Natural killer cell treated with Interleukin-12 subunit alpha and Interleukin-12 subunit beta and Interleukin-15 and Interleukin-18, amount 100 ng/mL, for 72 hours (primary cell): ENCODE measurements around the gene PCBP3. TPM values are rescaled to one million over a fixed set of nuclear protein-coding genes. Genes with fewer than 3 reads are reported as not detected.

Source experiments
- ATAC-seq, 2 donors: fragments of 150-1000 bp; cut with Tn5 transposase in 1 of 2; sonication (Bioruptor Pico), chemical (Tn5 transposase) in 1 of 2; 2 replicates each; pipeline ENCODE4 v1.10.0; 2021
- DNase-seq: peaks from one replicate; pipeline ENCODE4 v3.0.0; 2022; ENCODE audit warnings: low spot score
- H3K27ac Mint-ChIP-seq, 2 donors: 1 replicate in 1 of 2; 2 replicates in 1 of 2; pipeline ENCODE4 v1.8.0; 2022; ENCODE audit warnings: mixed read lengths in 2 of 2, mild to moderate bottlenecking in 1 of 2, moderate library complexity in 1 of 2
- H3K27me3 Mint-ChIP-seq, 2 donors: 1 replicate in 1 of 2; 2 replicates in 1 of 2; pipeline ENCODE4 v1.8.0; 2022; ENCODE audit warnings: mixed read lengths in 2 of 2
- H3K36me3 Mint-ChIP-seq: one replicate; pipeline ENCODE4 v1.8.0; 2022; ENCODE audit warnings: mixed read lengths
- H3K4me1 Mint-ChIP-seq, 2 donors: 1 replicate in 1 of 2; 2 replicates in 1 of 2; pipeline ENCODE4 v1.8.0; 2022; ENCODE audit warnings: low read depth in 2 of 2, mixed read lengths in 2 of 2, mild to moderate bottlenecking in 1 of 2
- H3K4me3 Mint-ChIP-seq: one replicate; pipeline ENCODE4 v1.8.0; 2022; ENCODE audit warnings: mixed read lengths
- H3K9me3 Mint-ChIP-seq: 2 replicates; pipeline ENCODE4 v1.8.0; 2022; ENCODE audit warnings: mixed read lengths
- total RNA-seq, 2 donors: library from RNA; stranded (reverse); gene quantifications; one replicate each; pipeline ENCODE4 v1.2.3, GENCODE V29; 2022

Gene PCBP3
- total RNA-seq, 2 donors from 2014 or later = 0.43 to 1.4 TPM

GRCh38 chr21:45908536-45909237 is 265.2 kb downstream of the PCBP3 start:
- H3K27ac Mint-ChIP-seq = no peak overlapping the region
- no peaks in the 10 kb centered on the region for H3K36me3 Mint-ChIP-seq
- H3K9me3 Mint-ChIP-seq = no peaks in the 10 kb centered on the region
- H3K4me3 Mint-ChIP-seq = no peak overlapping the region
- ATAC-seq (peak in 1 of 2 donors; percentile 11), DNase-seq (no peak)
- no peaks in the 10 kb centered on the region for H3K27me3 Mint-ChIP-seq
- no peaks in the 10 kb centered on the region for H3K4me1 Mint-ChIP-seq

DNA sequence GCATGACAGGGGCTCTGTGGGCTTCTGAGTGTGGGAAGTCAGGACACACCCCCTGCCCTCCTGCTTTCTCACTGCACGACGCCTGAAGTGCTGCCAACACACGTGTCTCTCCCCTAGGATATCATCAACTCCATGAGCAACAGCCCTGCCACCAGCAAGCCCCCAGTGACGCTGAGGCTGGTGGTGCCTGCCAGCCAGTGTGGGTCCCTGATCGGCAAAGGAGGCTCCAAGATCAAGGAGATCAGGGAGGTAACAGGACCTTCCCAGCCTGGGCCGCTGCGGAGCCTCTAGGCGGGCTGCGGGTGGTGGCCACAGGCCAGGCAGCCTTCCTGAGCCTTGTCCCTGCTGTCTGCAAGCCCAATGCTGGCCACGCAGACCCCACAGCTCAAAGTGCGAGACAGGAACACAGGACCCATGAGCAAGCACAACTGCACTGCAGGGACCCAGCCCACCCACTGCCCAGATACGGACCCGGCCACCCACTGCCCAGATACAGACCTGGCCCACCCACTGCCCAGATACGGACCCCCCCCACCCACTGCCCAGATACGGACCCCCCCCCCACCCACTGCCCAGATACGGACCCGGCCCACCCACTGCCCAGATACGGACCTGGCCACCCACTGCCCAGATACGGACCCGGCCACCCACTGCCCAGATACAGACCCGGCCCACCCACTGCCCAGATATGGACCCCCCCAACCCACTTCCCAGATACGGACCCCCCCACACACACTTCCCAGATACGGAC is 265.9 kb downstream of the PCBP3 start:
- ATAC-seq (no peak), DNase-seq (no peak)
- H3K4me3 Mint-ChIP-seq = no peak overlapping the region
- H3K27ac Mint-ChIP-seq = no peak overlapping the region
- H3K4me1 Mint-ChIP-seq = no peaks in the 10 kb centered on the region
- H3K36me3 Mint-ChIP-seq = no peaks in the 10 kb centered on the region
- H3K9me3 Mint-ChIP-seq = no peaks in the 10 kb centered on the region
- no peaks in the 10 kb centered on the region for H3K27me3 Mint-ChIP-seq

GRCh38 chr21:45910155-45910547 is 266.6 kb downstream of the PCBP3 start:
- Mint-ChIP-seq H3K9me3 (no peaks in the 10 kb centered on the region), H3K36me3 (no peaks in the 10 kb centered on the region), H3K27me3 (no peaks in the 10 kb centered on the region), H3K27ac (no peak overlapping the region), H3K4me3 (no peak overlapping the region), H3K4me1 (no peaks in the 10 kb centered on the region)
- ATAC-seq = no peak
- no peak for DNase-seq

DNA sequence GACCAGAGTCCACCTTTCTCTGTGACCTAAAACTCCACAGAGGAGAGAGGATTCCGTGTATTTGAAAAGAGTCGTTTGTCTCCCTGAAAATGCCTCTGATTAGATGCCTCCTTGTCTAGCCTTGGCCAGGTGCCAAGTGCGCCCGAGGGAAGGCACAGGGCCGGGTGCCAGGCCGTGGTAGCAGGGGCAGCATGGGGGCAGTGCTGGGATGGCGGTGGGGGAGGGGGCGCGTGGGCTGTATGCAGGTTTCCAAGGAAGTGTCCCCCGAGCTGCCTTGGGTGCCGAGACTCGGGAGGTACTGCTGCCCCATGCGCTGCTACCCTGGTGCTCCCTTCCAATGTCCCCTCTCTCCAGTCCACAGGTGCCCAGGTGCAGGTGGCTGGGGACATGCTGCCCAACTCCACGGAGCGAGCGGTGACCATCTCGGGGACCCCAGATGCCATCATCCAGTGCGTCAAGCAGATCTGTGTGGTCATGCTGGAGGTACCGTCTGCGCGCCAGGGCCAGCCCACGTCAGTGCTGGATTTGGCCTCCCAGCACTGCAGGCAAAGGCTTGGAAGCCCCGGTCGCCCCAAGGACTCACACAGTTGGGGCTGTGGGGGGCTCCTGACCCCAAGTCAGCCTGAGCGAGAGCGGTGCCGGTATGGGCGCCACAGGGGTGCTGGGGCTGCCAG is 267.2 kb downstream of the PCBP3 start:
- H3K4me1 Mint-ChIP-seq = no peaks in the 10 kb centered on the region
- H3K36me3 Mint-ChIP-seq = no peaks in the 10 kb centered on the region
- no peak overlapping the region for H3K27ac Mint-ChIP-seq
- ATAC-seq (no peak), DNase-seq (no peak)
- no peaks in the 10 kb centered on the region for H3K9me3 Mint-ChIP-seq
- no peaks in the 10 kb centered on the region for H3K27me3 Mint-ChIP-seq
- H3K4me3 Mint-ChIP-seq = no peak overlapping the region

- no peak overlapping the region for H3K27ac Mint-ChIP-seq
- DNase-seq (no peak), ATAC-seq (no peak)
- no peak overlapping the region for H3K4me3 Mint-ChIP-seq
- peaks cover 0 to 3% of the 10 kb centered on the region in 2 donors for H3K4me1 Mint-ChIP-seq
- H3K9me3 Mint-ChIP-seq = no peaks in the 10 kb centered on the region
- no peaks in the 10 kb centered on the region for H3K27me3 Mint-ChIP-seq
- no peaks in the 10 kb centered on the region for H3K36me3 Mint-ChIP-seq
Measured at GRCh38 chr21:45911806-45912325, 268.3 kb downstream of the PCBP3 start.

GRCh38 chr21:45912611-45913417 is 269.3 kb downstream of the PCBP3 start:
- ATAC-seq (no peak), DNase-seq (no peak)
- H3K4me1 Mint-ChIP-seq = peaks cover 0 to 3% of the 10 kb centered on the region in 2 donors
- H3K27me3 Mint-ChIP-seq = peaks cover 0 to 7% of the 10 kb centered on the region in 2 donors
- H3K27ac Mint-ChIP-seq = no peak overlapping the region
- no peak overlapping the region for H3K4me3 Mint-ChIP-seq
- no peaks in the 10 kb centered on the region for H3K36me3 Mint-ChIP-seq
- H3K9me3 Mint-ChIP-seq = no peaks in the 10 kb centered on the region

GRCh38 chr21:45913418-45913765 is 269.9 kb downstream of the PCBP3 start:
- H3K9me3 Mint-ChIP-seq = no peaks in the 10 kb centered on the region
- ATAC-seq (no peak), DNase-seq (no peak)

DNA sequence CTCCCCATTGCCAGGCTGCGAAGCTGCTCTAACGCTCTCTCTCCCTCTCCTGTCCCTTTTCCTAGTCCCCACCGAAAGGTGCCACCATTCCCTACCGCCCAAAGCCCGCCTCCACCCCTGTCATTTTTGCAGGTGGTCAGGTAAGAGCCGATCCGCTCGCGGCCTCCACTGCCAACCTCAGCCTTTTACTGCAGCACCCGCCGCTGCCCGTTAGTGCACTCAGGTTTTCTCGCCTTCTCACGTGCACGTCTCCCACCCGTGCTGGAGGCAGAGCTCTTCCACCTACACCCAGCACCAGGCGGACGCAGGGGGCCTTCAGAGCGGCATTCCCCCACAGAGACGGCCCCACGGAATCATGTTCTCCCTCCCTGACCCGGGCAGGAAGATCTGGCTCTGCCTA is 270.4 kb downstream of the PCBP3 start:
- H3K4me1 Mint-ChIP-seq = peaks cover 0 to 3% of the 10 kb centered on the region in 2 donors
- H3K27me3 Mint-ChIP-seq = peaks cover 0 to 7% of the 10 kb centered on the region in 2 donors
- no peaks in the 10 kb centered on the region for H3K9me3 Mint-ChIP-seq
- H3K4me3 Mint-ChIP-seq = no peak overlapping the region
- DNase-seq (no peak), ATAC-seq (no peak)
- H3K36me3 Mint-ChIP-seq = no peaks in the 10 kb centered on the region
- no peak overlapping the region for H3K27ac Mint-ChIP-seq

More at GRCh38 chr21:45913418-45913765, 269.9 kb downstream of the PCBP3 start:
- H3K36me3 Mint-ChIP-seq = no peaks in the 10 kb centered on the region
- peaks cover 0 to 7% of the 10 kb centered on the region in 2 donors for H3K27me3 Mint-ChIP-seq
- H3K4me3 Mint-ChIP-seq = no peak overlapping the region
- H3K27ac Mint-ChIP-seq = no peak overlapping the region
- peaks cover 0 to 3% of the 10 kb centered on the region in 2 donors for H3K4me1 Mint-ChIP-seq

DNA sequence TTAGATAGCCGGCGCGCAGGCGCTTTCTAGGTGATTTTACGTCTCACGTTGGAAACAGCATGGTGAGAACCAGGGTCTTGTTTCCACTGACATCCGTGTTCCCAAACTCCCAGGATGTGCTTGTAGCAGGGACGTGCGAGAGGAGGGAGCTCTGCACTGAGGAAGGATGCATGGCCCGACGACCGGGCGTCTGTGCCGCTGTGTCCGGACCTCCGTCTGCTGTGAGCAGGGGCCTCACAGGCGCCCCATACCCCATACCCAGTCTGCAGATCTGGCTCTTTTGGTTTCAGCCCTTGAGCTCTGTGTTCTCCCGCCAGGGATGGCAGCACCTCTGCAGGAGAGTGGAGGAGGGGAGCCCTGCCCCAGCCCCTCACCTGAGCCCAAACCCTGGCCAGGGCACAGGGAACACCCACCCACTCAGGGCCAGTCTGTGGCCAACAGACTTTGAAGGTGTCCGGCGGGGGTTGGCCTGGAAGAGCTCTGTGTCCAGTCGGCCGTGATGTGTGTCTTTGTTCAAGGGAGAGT is 270.9 kb downstream of the PCBP3 start:
- H3K27me3 Mint-ChIP-seq = peaks cover 0 to 7% of the 10 kb centered on the region in 2 donors
- no peaks in the 10 kb centered on the region for H3K9me3 Mint-ChIP-seq
- ATAC-seq = no peak
- no peaks in the 10 kb centered on the region for H3K36me3 Mint-ChIP-seq
- DNase-seq = no peak
- peaks cover 0 to 3% of the 10 kb centered on the region in 2 donors for H3K4me1 Mint-ChIP-seq
- no peak overlapping the region for H3K4me3 Mint-ChIP-seq
- H3K27ac Mint-ChIP-seq = no peak overlapping the region

GRCh38 chr21:45916011-45916840 is 272.7 kb downstream of the PCBP3 start:
- Mint-ChIP-seq H3K4me3 (no peak overlapping the region), H3K4me1 (peaks cover 0 to 3% of the 10 kb centered on the region in 2 donors), H3K9me3 (no peaks in the 10 kb centered on the region), H3K36me3 (no peaks in the 10 kb centered on the region), H3K27me3 (peaks cover 0 to 7% of the 10 kb centered on the region in 2 donors), H3K27ac (no peak overlapping the region)
- peak in 1 of 2 donors; percentile 17 for ATAC-seq
- DNase-seq = no peak

DNA sequence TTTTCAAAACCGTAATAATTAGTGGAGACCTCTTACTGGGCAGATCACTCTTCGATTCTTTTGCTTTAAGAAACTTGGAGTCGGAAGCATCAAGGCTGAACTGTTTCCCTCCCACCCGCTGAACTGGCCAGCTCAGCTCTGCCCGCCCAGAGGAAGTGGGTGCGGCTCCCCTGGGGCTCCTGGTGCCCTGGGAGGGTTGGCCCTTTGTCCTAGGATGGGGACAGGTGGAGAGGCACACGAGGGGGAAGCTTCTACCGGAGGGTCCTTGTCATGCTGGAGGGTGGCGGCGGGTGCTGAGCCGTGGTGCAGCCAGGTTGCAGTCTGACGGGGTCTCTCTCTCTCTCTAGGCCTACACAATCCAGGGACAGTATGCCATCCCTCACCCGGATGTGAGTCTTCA is 273.7 kb downstream of the PCBP3 start:
- Mint-ChIP-seq H3K4me3 (no peak overlapping the region), H3K27ac (peak overlapping the region in 1 of 2 donors; percentile 39), H3K36me3 (no peaks in the 10 kb centered on the region), H3K27me3 (peaks cover 0 to 7% of the 10 kb centered on the region in 2 donors), H3K9me3 (no peaks in the 10 kb centered on the region), H3K4me1 (peaks cover 0 to 3% of the 10 kb centered on the region in 2 donors)
- ATAC-seq (no peak), DNase-seq (no peak)

DNA sequence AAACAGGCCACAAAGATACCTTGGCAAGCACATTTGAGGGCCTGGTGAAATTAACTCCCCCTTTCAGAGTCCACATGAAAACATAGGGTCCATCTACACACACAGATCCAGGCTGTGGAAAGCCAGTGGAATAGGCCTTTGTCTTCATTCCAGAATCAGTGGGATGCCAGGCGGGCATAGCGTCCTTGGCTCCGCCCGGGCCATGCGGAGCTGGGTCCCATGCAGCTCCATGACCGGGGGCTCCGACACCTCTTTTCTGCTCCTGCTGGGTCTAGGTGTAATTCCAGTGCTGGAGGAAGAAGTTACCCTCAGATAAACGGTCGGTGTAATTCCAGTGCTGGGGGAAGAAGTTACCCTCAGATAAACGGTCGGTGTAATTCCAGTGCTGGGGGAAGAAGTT is 274.5 kb downstream of the PCBP3 start:
- DNase-seq = no peak
- Mint-ChIP-seq H3K9me3 (no peaks in the 10 kb centered on the region), H3K27ac (no peak overlapping the region), H3K36me3 (no peaks in the 10 kb centered on the region), H3K27me3 (peaks cover 0 to 7% of the 10 kb centered on the region in 2 donors), H3K4me1 (peaks cover 0 to 6% of the 10 kb centered on the region in 2 donors), H3K4me3 (no peak overlapping the region)
- ATAC-seq = no peak
